ENCODE measurements around the gene TOMM34.

Gene TOMM34

DNA sequence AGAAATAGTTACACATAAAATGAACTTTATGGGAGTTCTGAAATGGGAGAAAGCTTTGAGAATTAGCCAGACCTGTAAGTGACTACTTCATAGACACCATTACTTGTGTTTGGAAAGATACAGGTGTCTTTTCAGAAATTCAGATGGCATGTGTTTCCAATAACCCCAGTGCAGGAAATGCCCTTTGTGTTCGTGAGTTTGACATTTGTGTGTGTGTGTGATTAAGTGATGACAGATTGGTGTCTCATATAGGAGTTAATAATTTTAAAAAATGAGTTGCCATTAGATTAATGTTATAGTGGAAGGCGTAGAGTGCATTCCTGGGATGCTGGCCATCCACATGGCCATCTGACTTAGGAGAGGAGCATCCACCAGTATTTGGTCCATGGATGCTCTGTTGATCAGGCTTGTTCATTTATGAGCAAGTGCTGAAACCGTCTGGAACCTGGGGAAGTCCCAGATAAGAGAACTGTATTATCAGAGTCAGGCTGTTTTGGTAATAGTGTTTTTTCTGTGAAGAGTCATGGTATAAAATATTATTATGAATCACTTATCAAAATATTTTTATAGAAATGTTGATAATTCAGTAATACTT is 9.2 kb upstream of the TOMM34 start:
- DNase-seq, result peak; percentile 58
- Mint-ChIP-seq H3K27me3 (no peaks in the 10 kb centered on the region), H3K36me3 (ENCODE audit: low read depth) (peaks cover 68% of the 10 kb centered on the region), H3K9me3 (no peaks in the 10 kb centered on the region), H3K4me3 (peak overlapping the region; percentile 99), H3K4me1 (ENCODE audit: low read depth) (peaks cover 58% of the 10 kb centered on the region), H3K27ac (peak overlapping the region; percentile 100)

DNA sequence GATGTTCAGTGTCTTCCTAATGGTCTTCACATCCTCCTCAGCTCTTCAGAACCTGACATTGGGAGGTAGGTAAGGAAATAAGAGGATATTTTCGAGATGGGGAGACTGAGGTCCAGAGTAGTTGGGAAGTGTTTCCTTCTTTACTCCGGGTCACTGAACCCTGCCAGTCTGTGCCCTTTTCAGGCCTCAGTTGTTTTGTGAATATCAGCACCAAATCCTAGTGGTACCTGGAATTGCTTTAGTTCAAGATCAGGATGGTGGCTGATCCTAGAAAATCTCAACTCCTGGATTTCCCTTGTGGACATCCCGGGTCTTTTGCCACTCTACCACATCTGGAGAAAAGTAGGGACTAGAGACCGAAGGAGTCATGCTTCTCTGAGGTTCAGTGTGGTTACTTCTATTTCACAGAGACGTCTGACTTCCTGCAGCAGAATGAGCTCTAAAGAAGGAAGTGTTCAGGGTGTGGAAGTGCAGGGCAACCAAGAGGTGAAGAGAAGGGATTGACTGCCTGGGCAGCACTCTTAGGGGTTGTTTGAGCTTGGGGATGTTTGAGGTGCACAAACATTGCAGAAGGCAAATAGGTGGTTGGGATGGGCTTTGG is 7.1 kb upstream of the TOMM34 start:
- peaks cover 60% of the 10 kb centered on the region for H3K4me1 Mint-ChIP-seq (ENCODE audit: low read depth)
- no peaks in the 10 kb centered on the region for H3K9me3 Mint-ChIP-seq
- peaks cover 49% of the 10 kb centered on the region for H3K36me3 Mint-ChIP-seq (ENCODE audit: low read depth)
- DNase-seq, result peak; percentile 49
- peak overlapping the region; percentile 100 for H3K27ac Mint-ChIP-seq
- peak overlapping the region; percentile 99 for H3K4me3 Mint-ChIP-seq
- H3K27me3 Mint-ChIP-seq, result no peaks in the 10 kb centered on the region

DNA sequence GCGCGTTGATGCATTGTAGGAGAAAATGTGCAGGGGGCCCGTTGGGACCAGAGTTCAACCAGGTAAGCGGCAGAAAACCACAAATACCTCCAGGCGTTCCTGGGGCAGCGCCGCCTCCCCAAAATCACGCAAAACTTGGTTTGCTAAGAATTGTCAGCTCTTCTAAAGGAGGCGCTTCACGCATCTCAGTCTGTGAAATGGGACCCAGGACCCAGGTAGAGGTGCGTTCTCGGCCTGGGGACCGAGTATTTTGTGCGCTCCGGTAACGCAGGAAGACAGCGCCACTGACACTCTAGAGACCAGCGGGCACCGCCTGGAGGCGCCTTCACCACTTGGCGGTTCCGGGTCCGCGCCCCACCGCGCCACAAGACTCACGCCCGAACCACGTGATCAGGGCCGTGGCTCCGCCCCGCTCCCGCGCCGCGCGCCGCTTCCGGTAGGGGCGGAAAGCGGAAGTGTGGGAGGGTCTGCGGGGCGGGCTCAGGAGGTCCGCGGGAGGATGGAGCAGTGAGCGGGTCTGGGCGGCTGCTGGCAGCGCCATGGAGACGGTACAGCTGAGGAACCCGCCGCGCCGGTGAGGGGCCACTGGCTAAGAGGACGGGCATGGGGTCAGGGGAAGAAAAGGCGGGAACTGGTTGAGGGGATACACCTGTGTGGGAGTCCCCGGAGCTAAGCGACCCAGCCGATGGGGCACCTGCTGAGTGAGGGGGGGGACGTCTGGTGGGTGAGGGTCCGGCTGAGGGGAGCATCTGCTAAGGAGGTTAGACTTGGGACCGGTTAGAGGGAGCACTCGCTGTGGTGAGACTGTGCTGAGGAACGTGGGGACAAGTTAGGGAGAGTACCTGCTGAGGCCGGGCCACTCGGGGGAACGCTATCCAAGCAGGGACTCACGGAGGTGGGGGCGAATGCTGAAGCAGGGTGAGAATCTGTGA is 6.1 kb upstream of the TOMM34 start, which contains the start of gene STK4:
Gene STK4, plus strand, starts transcription at position 483 of the 932 bp plus-strand sequence. Its CDS starts 57 bp downstream, at position 540.
- DNase-seq, result peak; percentile 98
- Mint-ChIP-seq H3K4me3 (peak within 1 kb of the TSS; percentile 99), H3K36me3 (ENCODE audit: low read depth) (peaks cover 40% of the 10 kb centered on the region), H3K9me3 (no peaks in the 10 kb centered on the region), H3K27me3 (no peaks in the 10 kb centered on the region), H3K27ac (peak within 1 kb of the TSS; percentile 100), H3K4me1 (ENCODE audit: low read depth) (peaks cover 64% of the 10 kb centered on the region)

DNA sequence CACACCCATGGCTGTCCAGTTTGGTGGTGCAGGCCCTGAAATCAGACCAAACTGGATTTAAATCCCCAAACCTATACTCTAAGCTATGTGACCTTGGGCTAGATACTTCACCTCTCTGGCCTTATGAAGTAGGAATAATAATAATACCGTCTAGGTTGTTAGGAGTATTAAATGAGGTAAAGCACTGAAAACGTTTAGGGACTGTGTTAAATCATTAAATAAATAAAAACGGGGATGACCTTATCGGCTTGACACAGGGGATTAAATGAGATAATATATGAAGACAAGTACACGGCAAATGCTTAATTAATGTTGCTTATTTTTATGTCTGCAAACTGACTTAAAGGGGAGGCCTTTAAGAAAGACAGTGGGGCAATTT is 5.4 kb upstream of the TOMM34 start:
- Mint-ChIP-seq H3K9me3 (no peaks in the 10 kb centered on the region), H3K36me3 (ENCODE audit: low read depth) (peaks cover 38% of the 10 kb centered on the region), H3K4me3 (peak overlapping the region; percentile 99), H3K27ac (peak overlapping the region; percentile 100), H3K4me1 (ENCODE audit: low read depth) (peaks cover 65% of the 10 kb centered on the region), H3K27me3 (no peaks in the 10 kb centered on the region)
- DNase-seq, result no peak

DNA sequence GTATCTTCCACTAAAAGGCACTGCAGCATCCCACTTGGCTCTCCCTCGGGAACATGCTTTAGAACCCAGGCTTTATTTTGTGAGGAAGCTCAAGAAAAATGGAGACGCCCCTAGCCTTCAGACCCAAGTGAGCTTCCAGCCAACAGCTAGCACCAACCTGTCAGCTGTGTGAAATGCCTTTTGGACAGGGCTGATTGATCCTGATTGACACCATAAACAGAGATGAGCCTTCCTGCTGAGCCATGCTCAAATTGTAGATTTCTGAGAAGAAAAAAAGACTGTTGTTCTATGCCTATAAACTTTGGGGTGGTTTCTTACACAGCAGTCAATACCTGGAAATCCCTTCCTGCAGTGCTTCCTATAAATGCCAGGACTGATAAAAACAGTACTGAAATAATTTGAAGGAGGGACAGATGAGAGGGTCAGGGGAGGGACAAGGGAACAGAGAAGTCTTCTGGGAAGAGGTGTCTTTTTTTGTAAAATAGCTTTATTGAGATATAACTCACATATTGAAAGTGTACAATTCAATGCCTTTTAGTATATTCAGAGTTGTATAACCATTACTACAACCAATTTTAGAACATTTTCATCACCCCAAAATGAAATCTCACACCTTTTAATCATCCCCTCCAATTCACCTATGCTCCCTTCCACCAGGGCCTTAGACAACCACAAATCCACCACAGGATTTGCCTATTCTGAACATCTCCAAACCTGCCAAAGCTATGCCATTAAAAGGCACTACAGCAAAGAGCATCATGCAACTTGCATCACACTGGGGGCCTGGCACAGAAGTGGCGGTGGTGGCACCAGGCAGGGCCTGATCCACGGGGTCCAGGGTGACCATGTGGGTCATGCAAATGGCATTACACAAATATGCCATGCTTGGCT is 3.4 kb upstream of the TOMM34 start:
- no peak overlapping the region for H3K4me3 Mint-ChIP-seq

DNA sequence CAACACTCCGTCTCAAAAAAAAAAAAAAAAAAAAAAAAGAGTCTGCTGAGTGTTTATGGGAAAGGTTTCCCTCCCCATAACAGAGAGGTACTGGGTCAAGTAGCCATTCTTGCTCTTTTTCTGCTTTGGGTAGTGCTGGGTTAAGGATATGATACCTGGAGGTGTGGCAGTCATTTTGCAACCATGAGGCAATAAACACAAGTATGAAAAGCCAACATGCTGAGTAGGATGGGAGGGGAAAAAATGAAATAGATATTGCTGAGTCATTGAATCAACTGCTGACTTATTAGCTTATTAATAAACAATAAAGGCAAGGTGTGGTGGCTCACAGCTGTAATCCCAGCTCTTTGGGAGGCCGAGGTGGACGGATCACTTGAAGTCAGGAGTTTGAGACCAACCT is 2.3 kb upstream of the TOMM34 start:
- Mint-ChIP-seq H3K36me3 (ENCODE audit: low read depth) (peaks cover 37% of the 10 kb centered on the region), H3K4me1 (ENCODE audit: low read depth) (peaks cover 68% of the 10 kb centered on the region), H3K4me3 (no peak overlapping the region), H3K27ac (peak overlapping the region; percentile 29), H3K27me3 (no peaks in the 10 kb centered on the region), H3K9me3 (no peaks in the 10 kb centered on the region)
- no peak for DNase-seq

More for the DNA sequence above, 3.4 kb upstream of the TOMM34 start:
- Mint-ChIP-seq H3K27ac (peak overlapping the region; percentile 64), H3K36me3 (ENCODE audit: low read depth) (peaks cover 37% of the 10 kb centered on the region), H3K27me3 (no peaks in the 10 kb centered on the region), H3K9me3 (no peaks in the 10 kb centered on the region), H3K4me1 (ENCODE audit: low read depth) (peaks cover 61% of the 10 kb centered on the region)
- DNase-seq, result no peak

DNA sequence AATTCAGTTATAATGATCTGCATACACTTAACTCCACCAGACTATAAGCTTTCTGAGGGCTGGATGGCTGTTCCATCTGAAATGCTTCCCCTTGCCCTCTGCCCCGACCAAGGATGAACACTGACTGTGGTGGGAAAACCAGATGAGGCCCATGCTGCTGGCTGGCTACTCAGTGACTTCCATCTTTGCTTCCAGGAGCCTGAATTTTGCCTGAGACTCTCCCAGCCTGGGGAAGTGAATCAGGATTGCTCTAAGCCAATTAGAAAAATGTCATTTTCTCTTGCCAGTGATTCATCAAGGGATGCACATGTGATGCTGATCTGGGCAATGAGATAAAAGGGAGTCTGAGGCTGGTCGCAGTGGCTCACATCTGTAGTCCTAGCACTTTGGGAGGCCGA is 1.7 kb upstream of the TOMM34 start:
- Mint-ChIP-seq H3K27me3 (no peaks in the 10 kb centered on the region), H3K27ac (peak overlapping the region; percentile 55), H3K4me3 (peak overlapping the region; percentile 6), H3K9me3 (no peaks in the 10 kb centered on the region), H3K36me3 (ENCODE audit: low read depth) (peaks cover 37% of the 10 kb centered on the region), H3K4me1 (ENCODE audit: low read depth) (peaks cover 74% of the 10 kb centered on the region)
- no peak for DNase-seq

DNA sequence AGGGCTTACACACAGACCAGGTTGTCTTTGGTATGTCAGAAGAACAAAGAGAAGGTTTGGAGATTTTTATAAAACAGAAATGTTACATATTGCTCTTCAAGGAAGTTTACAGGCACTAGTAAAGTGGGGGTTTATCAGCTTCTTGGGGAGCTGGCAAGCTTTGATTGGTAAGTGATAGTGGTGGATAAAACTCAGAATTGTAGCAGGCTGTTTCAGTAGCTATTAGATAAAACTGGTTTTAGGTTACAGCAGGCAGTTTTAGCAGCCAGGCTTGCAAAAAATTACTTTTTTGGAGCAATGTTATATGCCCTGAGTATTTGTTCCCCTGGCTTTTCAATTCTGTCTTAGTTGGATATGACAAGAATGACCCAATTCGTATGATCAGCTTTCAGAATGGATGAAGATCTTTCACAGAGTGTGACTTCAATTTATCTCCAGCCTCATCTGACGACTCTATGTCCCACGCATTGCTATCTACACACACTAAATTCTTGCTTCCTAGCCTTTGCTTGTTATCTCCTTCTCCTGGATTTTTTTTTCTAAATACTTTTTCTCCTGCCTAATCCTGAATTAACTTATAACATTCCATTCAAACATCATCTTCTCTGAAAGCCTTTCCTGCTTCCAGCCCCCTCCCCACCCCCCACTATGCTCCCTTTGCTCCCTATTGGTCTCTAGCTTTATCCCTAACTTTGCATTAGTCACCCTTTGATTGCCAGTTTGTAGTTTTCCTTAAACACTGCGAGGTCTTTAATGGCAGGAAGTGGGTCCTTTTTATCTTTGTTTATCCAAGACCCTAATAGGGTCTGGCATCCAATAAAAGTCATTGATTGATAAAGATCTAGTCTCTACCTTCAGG is 1.0 kb upstream of the TOMM34 start:
- H3K4me1 Mint-ChIP-seq (ENCODE audit: low read depth), result peaks cover 78% of the 10 kb centered on the region
- peak overlapping the region; percentile 98 for H3K27ac Mint-ChIP-seq

DNA sequence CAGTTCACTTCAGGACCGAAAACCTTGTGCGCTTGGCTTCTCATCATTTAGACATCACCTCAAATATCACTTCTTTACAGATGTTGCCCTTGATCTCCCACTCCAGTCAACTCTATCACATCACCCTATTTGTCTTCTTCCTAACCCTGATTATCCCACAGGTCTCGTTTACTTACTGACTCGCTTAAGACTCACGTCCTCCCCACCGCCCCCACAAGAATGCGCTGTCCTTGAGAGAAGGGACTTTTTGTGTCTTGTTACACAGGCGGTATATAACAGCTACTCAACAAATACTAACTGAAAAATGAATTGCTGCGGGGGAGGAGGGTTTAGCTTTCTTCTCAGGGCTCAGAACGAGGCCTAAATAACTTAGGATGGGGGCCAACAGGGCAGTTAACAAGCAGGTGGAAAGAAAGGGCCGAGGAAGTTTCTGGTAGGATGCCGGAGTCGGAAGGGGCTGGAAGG is 527 bp downstream of the TOMM34 start:
- H3K4me1 Mint-ChIP-seq (ENCODE audit: low read depth), result peaks cover 81% of the 10 kb centered on the region
- H3K36me3 Mint-ChIP-seq (ENCODE audit: low read depth), result peaks cover 52% of the 10 kb centered on the region

More for the DNA sequence above, 1.0 kb upstream of the TOMM34 start:
- no peak for DNase-seq
- no peaks in the 10 kb centered on the region for H3K9me3 Mint-ChIP-seq
- H3K4me3 Mint-ChIP-seq, result peak overlapping the region; percentile 97
- H3K36me3 Mint-ChIP-seq (ENCODE audit: low read depth), result peaks cover 37% of the 10 kb centered on the region
- no peaks in the 10 kb centered on the region for H3K27me3 Mint-ChIP-seq

DNA sequence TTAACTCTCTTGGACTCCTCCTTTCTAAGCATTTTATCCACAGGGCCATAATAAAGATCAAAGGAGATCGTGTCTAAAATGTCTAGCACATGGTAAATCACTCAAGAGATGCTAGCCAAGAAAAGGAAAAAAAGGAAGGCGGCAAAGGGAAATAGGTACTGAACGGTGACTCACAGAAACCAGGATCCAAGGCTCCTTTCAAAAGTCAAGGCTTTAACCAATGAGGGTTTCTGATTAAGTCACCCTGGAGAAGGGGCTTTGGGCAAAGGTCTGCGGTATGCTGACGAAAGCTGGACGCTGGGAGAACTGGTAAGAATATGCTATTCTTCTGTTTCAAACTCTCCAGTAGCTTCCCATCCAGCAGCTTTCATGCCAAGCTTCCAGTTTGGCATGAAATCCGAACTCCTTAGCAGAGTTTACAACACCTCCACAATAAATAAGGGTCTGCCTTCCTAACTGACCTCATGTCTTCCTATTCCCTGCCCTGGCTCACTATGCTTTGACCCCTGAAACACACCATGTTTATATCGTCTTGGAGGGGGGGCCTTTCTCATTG is 1.0 kb downstream of the TOMM34 start:
- H3K4me1 Mint-ChIP-seq (ENCODE audit: low read depth), result peaks cover 80% of the 10 kb centered on the region
- no peak for DNase-seq
- peak overlapping the region; percentile 98 for H3K27ac Mint-ChIP-seq
- H3K27me3 Mint-ChIP-seq, result no peaks in the 10 kb centered on the region
- peak overlapping the region; percentile 97 for H3K4me3 Mint-ChIP-seq
- H3K9me3 Mint-ChIP-seq, result no peaks in the 10 kb centered on the region
- H3K36me3 Mint-ChIP-seq (ENCODE audit: low read depth), result peaks cover 57% of the 10 kb centered on the region

More for the DNA sequence above, 527 bp downstream of the TOMM34 start:
- peak overlapping the region; percentile 97 for H3K4me3 Mint-ChIP-seq
- no peaks in the 10 kb centered on the region for H3K27me3 Mint-ChIP-seq
- DNase-seq, result peak; percentile 74
- H3K9me3 Mint-ChIP-seq, result no peaks in the 10 kb centered on the region
- H3K27ac Mint-ChIP-seq, result peak overlapping the region; percentile 98

DNA sequence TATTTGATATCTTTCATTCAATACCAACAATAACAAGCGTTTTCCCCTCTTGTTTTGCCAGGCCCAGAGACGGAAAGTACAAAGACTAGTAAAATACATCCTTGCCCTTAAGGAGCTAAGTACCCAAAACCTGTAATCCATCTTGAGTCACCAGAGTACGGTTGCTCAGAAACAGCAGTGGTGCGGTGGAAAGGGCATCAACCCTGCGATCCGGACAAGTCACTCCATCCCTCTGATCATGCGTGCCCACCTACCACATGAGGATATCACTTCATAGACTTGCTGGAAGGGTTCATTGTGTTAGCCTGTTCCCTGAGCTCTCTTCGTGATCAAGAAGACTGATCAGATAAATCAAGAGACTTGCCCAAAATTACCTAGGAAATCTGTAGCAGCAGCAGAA is 1.9 kb downstream of the TOMM34 start:
- Mint-ChIP-seq H3K27ac (peak overlapping the region; percentile 98), H3K27me3 (no peaks in the 10 kb centered on the region), H3K4me1 (ENCODE audit: low read depth) (peaks cover 81% of the 10 kb centered on the region), H3K36me3 (ENCODE audit: low read depth) (peaks cover 66% of the 10 kb centered on the region), H3K9me3 (no peaks in the 10 kb centered on the region), H3K4me3 (peak overlapping the region; percentile 97)
- DNase-seq, result no peak

DNA sequence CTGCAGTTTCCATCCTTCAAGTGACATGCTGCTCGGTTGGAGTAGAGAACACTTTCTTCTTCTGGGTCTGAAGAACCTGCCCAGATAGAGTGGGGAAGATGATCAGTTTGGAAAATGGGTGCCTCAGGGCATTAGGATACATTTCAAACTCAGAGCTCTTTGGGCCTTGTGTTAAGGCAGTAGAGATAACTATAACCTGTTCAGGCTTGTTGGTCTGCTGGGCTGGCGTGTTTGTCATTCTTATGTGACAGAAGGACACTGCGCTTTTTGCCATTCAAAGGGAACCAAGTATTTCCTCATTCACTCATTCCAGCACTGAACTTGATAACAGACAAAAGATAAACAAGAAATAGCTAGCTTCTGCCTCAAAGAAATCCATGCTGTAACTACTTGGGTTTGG is 3.8 kb downstream of the TOMM34 start:
- Mint-ChIP-seq H3K36me3 (ENCODE audit: low read depth) (peaks cover 85% of the 10 kb centered on the region), H3K9me3 (no peaks in the 10 kb centered on the region), H3K4me1 (ENCODE audit: low read depth) (peaks cover 74% of the 10 kb centered on the region), H3K27me3 (no peaks in the 10 kb centered on the region), H3K4me3 (no peak overlapping the region), H3K27ac (no peak overlapping the region)
- DNase-seq, result no peak

DNA sequence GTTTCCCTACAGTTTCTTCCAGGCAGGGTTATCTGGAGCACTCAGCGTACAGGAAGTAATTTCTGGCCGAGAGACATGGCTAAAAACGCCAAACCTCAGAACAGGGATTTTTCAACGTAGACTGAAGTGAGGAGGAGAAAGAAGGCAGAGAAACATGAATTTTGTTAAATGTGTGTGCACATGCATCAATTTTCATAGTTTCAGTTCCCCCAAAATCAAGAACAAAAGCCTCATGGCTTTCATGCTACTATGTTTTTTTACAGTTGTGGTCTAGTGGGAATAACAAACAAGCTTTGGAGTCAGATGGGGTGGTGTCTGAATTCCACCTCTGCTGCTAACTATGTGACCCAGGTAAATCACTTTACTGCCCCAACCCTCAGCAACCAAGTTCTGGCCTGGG is 4.9 kb downstream of the TOMM34 start:
- Mint-ChIP-seq H3K27me3 (no peaks in the 10 kb centered on the region), H3K36me3 (ENCODE audit: low read depth) (peaks cover 96% of the 10 kb centered on the region), H3K27ac (peak overlapping the region; percentile 22), H3K9me3 (no peaks in the 10 kb centered on the region), H3K4me3 (no peak overlapping the region), H3K4me1 (ENCODE audit: low read depth) (peaks cover 63% of the 10 kb centered on the region)
- DNase-seq, result no peak
